Mucosa of descending colon (tissue), 3 donors: ENCODE data around the gene FAM83B. TPM values are rescaled to one million over a fixed set of nuclear protein-coding genes. Genes with fewer than 3 reads are reported as not detected.

ENCODE experiments used
- ATAC-seq: fragments of 200-7000 bp; cut with Tn5 transposase; one replicate; pipeline ENCODE4 v1.9.1; 2020; ENCODE audit warnings: mild to moderate bottlenecking, moderate library complexity
- DNase-seq, 3 donors: peaks; one replicate each; pipeline ENCODE4 v3.0.0-alpha.2; 2020
- H3K36me3 ChIP-seq: fragments of 200-600 bp; one replicate; pipeline ENCODE4 v1.8.0; 2021; ENCODE audit warnings: low read depth, mild to moderate bottlenecking
- H3K4me1 ChIP-seq: fragments of 200-600 bp; one replicate; pipeline ENCODE4 v1.8.0; 2021; ENCODE audit warnings: low read depth, mild to moderate bottlenecking
- H3K4me3 ChIP-seq: fragments of 200-600 bp; one replicate; pipeline ENCODE4 v1.8.0; 2021; ENCODE audit warnings: mild to moderate bottlenecking
- H3K9me3 ChIP-seq: fragments of 200-600 bp; one replicate; pipeline ENCODE4 v1.8.0; 2021; ENCODE audit warnings: mild to moderate bottlenecking
- intact Hi-C, 2 donors: fragments of 100-400 bp; cut with DNase I in 1 of 2; cut with micrococcal nuclease in 1 of 2; formaldehyde crosslinking; loops; one replicate each; pipeline versions ENCODE4 v1.11.0 to v1.11.1; 2022; cut with DNase I, micrococcal nuclease
- total RNA-seq, 3 donors: library from RNA; stranded (reverse); fragmentation: NEBNext Ultra II Directional in 2 of 3; extraction: Animal tissue kit (Norgen Biotek cat#: 25700) in 2 of 3; gene quantifications; one replicate each; pipeline versions ENCODE4 v1.2.1 to v1.2.4, GENCODE V29; 2021 to 2023
- TF ChIP-seq, protein P1 (sequence below): fragments of 200-600 bp; IDR thresholded peaks from one replicate; pipeline ENCODE4 v1.8.0; 2022; ENCODE audit warnings: antibody characterized with exemption, mild to moderate bottlenecking
- donor health status: DM: no; HTN: no; CAD: no; lungs with moderate emphysema.
- donor health status: DM: no; HTN: no; CAD: no.
- donor health status: DM: no; HTN: yes; CAD: no.

The FAM83B gene
- total RNA-seq, 3 donors from 2014 or later = 17.5 to 46.5 (median 39.5) TPM

DNA sequence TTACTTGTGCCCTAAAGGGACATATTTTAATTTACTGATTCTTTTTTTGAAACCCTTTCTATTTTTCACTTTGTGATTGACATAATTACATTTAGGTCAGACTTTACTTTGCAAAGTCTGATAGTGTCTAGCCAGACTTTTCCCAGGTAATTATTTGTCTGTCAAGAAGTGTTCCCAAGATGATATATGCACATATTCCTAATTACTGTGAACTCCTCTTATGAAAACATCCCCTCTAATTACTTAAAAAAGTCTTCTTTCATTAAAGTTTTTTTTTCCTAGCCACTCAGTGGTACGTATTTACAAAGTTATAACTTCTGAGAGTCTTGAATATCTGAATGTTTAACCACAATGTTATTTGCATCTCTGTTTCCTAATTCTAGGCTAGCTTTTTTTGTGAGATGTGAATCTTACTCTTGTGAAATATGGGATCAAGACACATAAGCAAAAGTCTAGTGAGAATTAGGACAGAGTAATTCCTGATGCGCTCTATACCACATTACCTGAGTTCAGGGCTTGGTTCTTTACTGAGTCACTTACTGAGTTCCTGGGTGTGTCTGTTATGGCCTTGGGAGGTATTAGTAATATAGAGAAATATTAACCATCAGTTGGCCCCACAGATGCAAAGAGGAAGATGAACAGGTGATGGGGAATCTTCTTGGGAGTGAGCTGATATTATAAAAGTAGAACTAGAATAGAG, 27.9 kb downstream of the FAM83B start:
- Histone ChIP-seq H3K36me3 (no peaks in the 10 kb centered on the region), H3K9me3 (no peaks in the 10 kb centered on the region), H3K4me3 (no peak overlapping the region), H3K4me1 (peaks cover 13% of the 10 kb centered on the region)
- DNase-seq (no peak), ATAC-seq (no peak)
- intact Hi-C loops = no loop called here
- TF ChIP-seq, protein P1, sequence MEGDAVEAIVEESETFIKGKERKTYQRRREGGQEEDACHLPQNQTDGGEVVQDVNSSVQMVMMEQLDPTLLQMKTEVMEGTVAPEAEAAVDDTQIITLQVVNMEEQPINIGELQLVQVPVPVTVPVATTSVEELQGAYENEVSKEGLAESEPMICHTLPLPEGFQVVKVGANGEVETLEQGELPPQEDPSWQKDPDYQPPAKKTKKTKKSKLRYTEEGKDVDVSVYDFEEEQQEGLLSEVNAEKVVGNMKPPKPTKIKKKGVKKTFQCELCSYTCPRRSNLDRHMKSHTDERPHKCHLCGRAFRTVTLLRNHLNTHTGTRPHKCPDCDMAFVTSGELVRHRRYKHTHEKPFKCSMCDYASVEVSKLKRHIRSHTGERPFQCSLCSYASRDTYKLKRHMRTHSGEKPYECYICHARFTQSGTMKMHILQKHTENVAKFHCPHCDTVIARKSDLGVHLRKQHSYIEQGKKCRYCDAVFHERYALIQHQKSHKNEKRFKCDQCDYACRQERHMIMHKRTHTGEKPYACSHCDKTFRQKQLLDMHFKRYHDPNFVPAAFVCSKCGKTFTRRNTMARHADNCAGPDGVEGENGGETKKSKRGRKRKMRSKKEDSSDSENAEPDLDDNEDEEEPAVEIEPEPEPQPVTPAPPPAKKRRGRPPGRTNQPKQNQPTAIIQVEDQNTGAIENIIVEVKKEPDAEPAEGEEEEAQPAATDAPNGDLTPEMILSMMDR = no peak

DNA sequence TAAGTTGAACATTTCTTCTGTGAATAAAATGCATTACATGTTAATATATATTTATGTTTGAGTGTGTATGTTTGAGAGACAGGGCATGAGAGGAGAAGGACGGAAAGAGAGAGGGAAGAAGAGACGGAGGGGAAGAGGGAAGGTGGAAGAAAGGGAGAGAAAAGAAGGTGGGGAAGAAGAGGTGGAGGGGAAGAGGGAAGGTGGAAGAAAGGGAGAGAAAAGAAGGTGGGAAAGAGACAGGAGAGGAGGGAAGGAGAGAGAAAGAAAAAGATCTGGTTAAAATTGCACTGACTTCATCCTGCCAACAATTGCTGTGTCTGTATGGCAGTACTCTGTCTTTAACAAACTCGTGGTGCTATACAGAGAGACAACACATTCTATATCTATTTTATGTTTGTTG, 29.0 kb downstream of the FAM83B start:
- intact Hi-C loops = no loop called here
- Histone ChIP-seq H3K9me3 (no peaks in the 10 kb centered on the region), H3K36me3 (no peaks in the 10 kb centered on the region), H3K4me3 (no peak overlapping the region), H3K4me1 (peaks cover 13% of the 10 kb centered on the region)
- DNase-seq (no peak), ATAC-seq (no peak)
- TF ChIP-seq, protein P1 = no peak

DNA sequence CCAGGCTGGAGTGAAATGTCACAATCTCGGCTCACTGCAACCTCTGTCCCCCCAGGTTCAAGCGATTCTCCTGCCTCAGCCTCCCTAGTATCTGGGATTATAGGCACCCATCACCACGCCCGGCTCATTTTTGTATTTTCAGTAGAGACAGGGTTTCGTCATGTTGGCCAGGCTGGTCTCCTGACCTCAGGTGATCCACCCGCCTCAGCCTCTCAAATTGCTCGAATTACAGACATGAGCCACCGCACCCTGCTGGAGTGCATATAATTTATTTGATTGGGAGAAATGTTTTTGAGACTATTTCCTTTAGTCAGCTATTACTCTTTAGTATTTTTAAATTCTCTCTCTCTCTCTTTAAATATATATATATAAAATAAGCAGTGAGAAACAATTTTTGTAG, 29.8 kb downstream of the FAM83B start:
- ATAC-seq = no peak

GRCh38 chr6:54876871-54877270, 30.3 kb downstream of the FAM83B start:
- DNase-seq (no peak), ATAC-seq (no peak)
- TF ChIP-seq, protein P1 = no peak
- no peaks in the 10 kb centered on the region for H3K36me3 ChIP-seq
- H3K4me1 ChIP-seq = peaks cover 13% of the 10 kb centered on the region
- intact Hi-C loops = no loop called here
- H3K9me3 ChIP-seq = no peaks in the 10 kb centered on the region
- H3K4me3 ChIP-seq = no peak overlapping the region

More for the DNA sequence above, 29.8 kb downstream of the FAM83B start:
- TF ChIP-seq, protein P1 = no peak
- Histone ChIP-seq H3K4me3 (no peak overlapping the region), H3K9me3 (no peaks in the 10 kb centered on the region), H3K4me1 (peaks cover 13% of the 10 kb centered on the region), H3K36me3 (no peaks in the 10 kb centered on the region)
- peak; percentile 50 to 62 (median 57) for DNase-seq
- intact Hi-C loops = no loop called here

DNA sequence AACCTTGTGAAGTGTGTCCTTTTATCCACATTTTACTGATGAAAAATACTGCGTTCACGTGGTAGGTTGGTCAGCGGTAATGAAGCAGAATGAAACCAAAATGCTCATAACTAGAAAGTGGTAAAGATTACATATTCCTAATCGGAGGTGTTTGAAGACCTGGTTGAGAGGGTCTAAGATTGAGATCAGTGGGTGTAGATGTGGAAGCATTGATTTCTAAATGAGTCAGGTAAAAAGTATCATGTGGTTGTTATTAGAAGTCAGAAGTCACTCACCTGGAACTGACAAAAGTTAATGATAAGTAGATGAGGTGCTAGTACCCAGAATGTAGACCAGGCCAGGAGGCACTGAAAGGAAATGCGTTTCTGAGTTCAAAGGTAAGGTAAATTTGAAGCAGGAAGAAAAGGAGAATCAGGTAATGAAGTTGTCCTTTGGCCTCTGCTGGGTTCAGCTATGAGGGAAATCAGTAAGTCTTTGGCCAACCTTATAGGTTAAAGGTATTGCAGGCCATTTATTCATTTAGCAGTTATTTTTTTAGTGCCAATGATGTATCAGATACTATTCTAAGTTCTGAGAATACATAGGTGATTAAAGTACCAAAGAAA, 31.2 kb downstream of the FAM83B start:
- Histone ChIP-seq H3K4me3 (no peak overlapping the region), H3K4me1 (peaks cover 13% of the 10 kb centered on the region), H3K36me3 (no peaks in the 10 kb centered on the region), H3K9me3 (no peaks in the 10 kb centered on the region)
- intact Hi-C loops = no loop called here
- DNase-seq (no peak), ATAC-seq (peak; percentile 67)
- TF ChIP-seq, protein P1 = no peak
